HEK293 (cell line): ENCODE measurements around the gene SKIC8.

ENCODE experiments used
- CTCF ChIA-PET: fragments of 350-600 bp; formaldehyde crosslinking; extraction: SDS; loops from one replicate; lab custom pipeline; 2021; ENCODE audit warnings: antibody characterized with exemption; lab: Yijun Ruan, JAX
- POLR2A ChIA-PET: fragments of 300-600 bp; formaldehyde crosslinking; extraction: SDS; loops from one replicate; lab custom pipeline; 2020; ENCODE audit warnings: antibody characterized with exemption, inconsistent platforms; lab: Yijun Ruan, JAX
- H3K27ac ChIP-seq: fragments of 200-500 bp; sonication (Bioruptor generic); 2 replicates; pipeline ENCODE4 v1.5.1; 2014; ENCODE audit warnings: low read depth, low read length, control low read depth, inconsistent platforms; ENCODE audit errors: extremely low read depth
- H3K36me3 ChIP-seq, 2 experiments: fragments of 200-500 bp in 1 of 2; sonication (Bioruptor generic) in 1 of 2; 1 replicate in 1 of 2; 2 replicates in 1 of 2; pipeline ENCODE4 v1.5.1; 2014 to 2017; ENCODE audit warnings: inconsistent platforms in 2 of 2, low read length in 2 of 2; ENCODE audit not compliant: control insufficient read depth in 2 of 2, insufficient read depth in 1 of 2
- H3K4me1 ChIP-seq: fragments of 200-500 bp; sonication (Bioruptor generic); 2 replicates; pipeline ENCODE4 v1.5.1; 2014; ENCODE audit warnings: mild to moderate bottlenecking, low read length, inconsistent platforms; ENCODE audit not compliant: control insufficient read depth, insufficient read depth
- H3K4me3 ChIP-seq: 2 replicates; pipeline ENCODE4 v1.5.1; 2011; ENCODE audit warnings: low read depth, mild to moderate bottlenecking, control low read depth, low read length, moderate library complexity
- H3K9me3 ChIP-seq: fragments of 200-500 bp; sonication (Bioruptor generic); 2 replicates; pipeline ENCODE4 v1.5.1; 2014; ENCODE audit warnings: low read depth, low read length, inconsistent platforms; ENCODE audit not compliant: control insufficient read depth, insufficient read depth
- GLI2 ChIP-seq: fragments of 450-650 bp; formaldehyde crosslinking; IDR thresholded peaks from 2 replicates; pipeline ENCODE4; 2017; ENCODE audit warnings: missing biosample characterization, missing genetic modification characterization, low read depth, borderline replicate concordance
- SCRT1 ChIP-seq: fragments of 450-650 bp; formaldehyde crosslinking; IDR thresholded peaks from 2 replicates; pipeline ENCODE4 v1.5.1; 2016; ENCODE audit warnings: missing biosample characterization, missing genetic modification characterization, borderline replicate concordance
- SP3 ChIP-seq: fragments of 450-650 bp; formaldehyde crosslinking; IDR thresholded peaks from 2 replicates; pipeline ENCODE4 v1.5.1; 2016; ENCODE audit warnings: missing biosample characterization, missing genetic modification characterization
- ZEB2 ChIP-seq: fragments of 450-650 bp; formaldehyde crosslinking; IDR thresholded peaks from 2 replicates; pipeline ENCODE4 v1.5.1; 2016; ENCODE audit warnings: missing biosample characterization, missing genetic modification characterization
- ZFP69B ChIP-seq: fragments of 450-650 bp; formaldehyde crosslinking; IDR thresholded peaks from 2 replicates; pipeline ENCODE4 v1.5.1; 2016; ENCODE audit warnings: missing biosample characterization, missing genetic modification characterization
- ZNF10 ChIP-seq: fragments of 450-650 bp; formaldehyde crosslinking; IDR thresholded peaks from 2 replicates; pipeline ENCODE4 v1.5.1; 2017; ENCODE audit warnings: missing biosample characterization, missing genetic modification characterization
- ZNF148 ChIP-seq: fragments of 450-650 bp; formaldehyde crosslinking; IDR thresholded peaks from 2 replicates; pipeline ENCODE4 v1.5.0; 2017; ENCODE audit warnings: missing biosample characterization, missing genetic modification characterization, borderline replicate concordance
- ZNF221 ChIP-seq: fragments of 450-650 bp; formaldehyde crosslinking; IDR thresholded peaks from 2 replicates; pipeline ENCODE4 v1.5.1; 2017; ENCODE audit warnings: missing biosample characterization, missing genetic modification characterization, borderline replicate concordance
- ZNF571 ChIP-seq: fragments of 450-650 bp; formaldehyde crosslinking; IDR thresholded peaks from 2 replicates; pipeline ENCODE4 v1.5.0; 2017; ENCODE audit warnings: missing biosample characterization, missing genetic modification characterization
- ZNF610 ChIP-seq: fragments of 450-650 bp; formaldehyde crosslinking; IDR thresholded peaks from 2 replicates; pipeline ENCODE4 v1.5.1; 2016; ENCODE audit warnings: missing biosample characterization, missing genetic modification characterization, borderline replicate concordance
- ZNF621 ChIP-seq: fragments of 450-650 bp; formaldehyde crosslinking; IDR thresholded peaks from 2 replicates; pipeline ENCODE4 v1.5.1; 2017; ENCODE audit warnings: missing biosample characterization, missing genetic modification characterization
- ZNF623 ChIP-seq: fragments of 450-650 bp; formaldehyde crosslinking; IDR thresholded peaks from 2 replicates; pipeline ENCODE4 v1.5.1; 2016; ENCODE audit warnings: missing biosample characterization, missing genetic modification characterization
- ZNF776 ChIP-seq: fragments of 450-650 bp; formaldehyde crosslinking; IDR thresholded peaks from 2 replicates; pipeline ENCODE4 v1.5.0; 2017; ENCODE audit warnings: missing biosample characterization, missing genetic modification characterization, borderline replicate concordance
- ZNF792 ChIP-seq: fragments of 450-650 bp; formaldehyde crosslinking; IDR thresholded peaks from 2 replicates; pipeline ENCODE4 v1.5.1; 2016; ENCODE audit warnings: missing biosample characterization, missing genetic modification characterization
- ZSCAN4 ChIP-seq: fragments of 450-650 bp; formaldehyde crosslinking; IDR thresholded peaks from 2 replicates; pipeline ENCODE4 v1.5.1; 2017; ENCODE audit warnings: missing biosample characterization, missing genetic modification characterization

SKIC8 gene

GRCh38 chr15:78291052-78291451, 8.4 kb downstream of the SKIC8 start (continued):
- TF ChIP-seq ZEB2 (tag by site-specific recombination): no peak

GRCh38 chr15:78290222-78290621, 9.2 kb downstream of the SKIC8 start:
- H3K4me1 ChIP-seq: no peaks in the 10 kb centered on the region
- POLR2A ChIA-PET: interaction anchor here (1.5 kb wide), 1 partner anchor 9 kb away, joined by 11 read pairs; the partner anchor contains the start of gene SKIC8
- CTCF ChIA-PET: no interaction called here
- H3K36me3 ChIP-seq: peaks cover 45 to 92% of the 10 kb centered on the region in 2 experiments
- TF ChIP-seq ZNF221: no peak
- no peak for TF ChIP-seq ZNF623 (tag by site-specific recombination)
- no peak for TF ChIP-seq ZNF621
- no peak for TF ChIP-seq GLI2 (tag by site-specific recombination)
- TF ChIP-seq ZSCAN4 (tag by site-specific recombination): no peak
- no peak for TF ChIP-seq ZNF610 (tag by site-specific recombination)
- no peak for TF ChIP-seq ZNF571 (tag by site-specific recombination)
- TF ChIP-seq ZNF10: no peak
- TF ChIP-seq SCRT1 (tag by site-specific recombination): no peak
- no peak for TF ChIP-seq ZNF792 (tag by site-specific recombination)
- H3K4me3 ChIP-seq: no peak overlapping the region
- H3K9me3 ChIP-seq: no peaks in the 10 kb centered on the region
- no peak overlapping the region for H3K27ac ChIP-seq

- TF ChIP-seq ZNF148 (no peak), SP3 (tag by site-specific recombination) (no peak)
- TF ChIP-seq, all 188 proteins: peak for 0
- Histone ChIP-seq H3K4me1 (no peaks in the 10 kb centered on the region), H3K4me3 (no peak overlapping the region), H3K9me3 (no peaks in the 10 kb centered on the region), H3K36me3 (peaks cover 57 to 90% of the 10 kb centered on the region in 2 experiments), H3K27ac (no peak overlapping the region)
- ChIA-PET CTCF (interaction anchor here (0.5 to 1.6 kb wide), 5 partner anchors 11 to 360 kb away, joined by 3 to 6 read pairs (median 3); no protein-coding TSS in a partner anchor), POLR2A (interaction anchor here (0.8 kb wide), 1 partner anchor 15 kb away, joined by 3 read pairs; the partner anchor contains the start of gene SKIC8)
These were observed 14.7 kb downstream of the SKIC8 start for GRCh38 chr15:78284758-78285157.

- H3K4me1 ChIP-seq: no peaks in the 10 kb centered on the region
- no peak overlapping the region for H3K4me3 ChIP-seq
- H3K27ac ChIP-seq: no peak overlapping the region
- peaks cover 33 to 74% of the 10 kb centered on the region in 2 experiments for H3K36me3 ChIP-seq
- no peak for TF ChIP-seq ZFP69B (tag by site-specific recombination)
- TF ChIP-seq ZNF776: no peak
- TF ChIP-seq, all 188 proteins: peak for 0
- H3K9me3 ChIP-seq: no peaks in the 10 kb centered on the region
- CTCF ChIA-PET: interaction anchor here (1.3 to 1.6 kb wide), 2 partner anchors 16 to 140 kb away, joined by 5 read pairs; no protein-coding TSS in a partner anchor
- POLR2A ChIA-PET: interaction anchor here (0.7 to 1.5 kb wide), 2 partner anchors 16 to 17 kb away, joined by 3 to 4 read pairs; partner anchors contain the start of gene SKIC8
These were observed 17.1 kb downstream of the SKIC8 start for GRCh38 chr15:78282324-78282723.
